GM21528 (cell line): ENCODE data around the gene SYNM.
"Not testable (repeated sequence)": the region's sequence is repeated elsewhere in the genome, so short reads cannot be mapped to it uniquely, and the experiment has no call there.

Experiments used
- ATAC-seq: cut with Tn5 transposase; IDR thresholded peaks from one replicate; pipeline ENCODE4 v1.9.1; 2021; ENCODE audit warnings: mild to moderate bottlenecking, moderate library complexity; ENCODE audit not compliant: unreplicated experiment, low FRiP score

SYNM gene

GRCh38 chr15:99104788-99105513 lies at the start of gene SYNM:
TSS of gene SYNM (plus strand) at chr15:99105080. CDS start at chr15:99105200, 120 bp downstream.
- ATAC-seq = peak; percentile 70

- ATAC-seq = no peak
Observed at GRCh38 chr15:99055555-99056134, 49.2 kb upstream of the SYNM start.

GRCh38 chr15:99057020-99057419 lies 47.9 kb upstream of the SYNM start:
- no peak for ATAC-seq

- no peak for ATAC-seq
Observed at GRCh38 chr15:99057697-99058420, 47.0 kb upstream of the SYNM start.

- no peak for ATAC-seq
Observed at GRCh38 chr15:99058421-99058870, 46.4 kb upstream of the SYNM start.

GRCh38 chr15:99059010-99059981 lies 45.6 kb upstream of the SYNM start:
- peak; percentile 81 for ATAC-seq

GRCh38 chr15:99060186-99060585 lies 44.7 kb upstream of the SYNM start:
- not testable (repeated sequence) for ATAC-seq

GRCh38 chr15:99062226-99062625 lies 42.7 kb upstream of the SYNM start:
- no peak for ATAC-seq

- no peak for ATAC-seq
Observed at GRCh38 chr15:99068186-99068585, 36.7 kb upstream of the SYNM start.

GRCh38 chr15:99070208-99070607 lies 34.7 kb upstream of the SYNM start:
- no peak for ATAC-seq

GRCh38 chr15:99071091-99071680 lies 33.7 kb upstream of the SYNM start:
- no peak for ATAC-seq

- no peak for ATAC-seq
Observed at GRCh38 chr15:99073008-99073717, 31.7 kb upstream of the SYNM start.

GRCh38 chr15:99074446-99074845 lies 30.4 kb upstream of the SYNM start:
- no peak for ATAC-seq

- not testable (repeated sequence) for ATAC-seq
Observed at GRCh38 chr15:99075059-99075652, 29.7 kb upstream of the SYNM start.

- peak; percentile 24 for ATAC-seq
Observed at GRCh38 chr15:99076109-99076508, 28.8 kb upstream of the SYNM start.

GRCh38 chr15:99076555-99077308 lies 28.1 kb upstream of the SYNM start:
- ATAC-seq = peak; percentile 96

GRCh38 chr15:99082798-99083197 lies 22.1 kb upstream of the SYNM start:
- no peak for ATAC-seq

GRCh38 chr15:99084965-99085364 lies 19.9 kb upstream of the SYNM start:
- ATAC-seq = no peak
